Bone marrow (tissue), 2 donors: ENCODE data around the gene NEDD9.

Source experiments
- DNase-seq, 2 donors: peaks; one replicate each; lab custom pipeline; 2025; lab: John Stamatoyannopoulos, UW

The NEDD9 gene, protein sequence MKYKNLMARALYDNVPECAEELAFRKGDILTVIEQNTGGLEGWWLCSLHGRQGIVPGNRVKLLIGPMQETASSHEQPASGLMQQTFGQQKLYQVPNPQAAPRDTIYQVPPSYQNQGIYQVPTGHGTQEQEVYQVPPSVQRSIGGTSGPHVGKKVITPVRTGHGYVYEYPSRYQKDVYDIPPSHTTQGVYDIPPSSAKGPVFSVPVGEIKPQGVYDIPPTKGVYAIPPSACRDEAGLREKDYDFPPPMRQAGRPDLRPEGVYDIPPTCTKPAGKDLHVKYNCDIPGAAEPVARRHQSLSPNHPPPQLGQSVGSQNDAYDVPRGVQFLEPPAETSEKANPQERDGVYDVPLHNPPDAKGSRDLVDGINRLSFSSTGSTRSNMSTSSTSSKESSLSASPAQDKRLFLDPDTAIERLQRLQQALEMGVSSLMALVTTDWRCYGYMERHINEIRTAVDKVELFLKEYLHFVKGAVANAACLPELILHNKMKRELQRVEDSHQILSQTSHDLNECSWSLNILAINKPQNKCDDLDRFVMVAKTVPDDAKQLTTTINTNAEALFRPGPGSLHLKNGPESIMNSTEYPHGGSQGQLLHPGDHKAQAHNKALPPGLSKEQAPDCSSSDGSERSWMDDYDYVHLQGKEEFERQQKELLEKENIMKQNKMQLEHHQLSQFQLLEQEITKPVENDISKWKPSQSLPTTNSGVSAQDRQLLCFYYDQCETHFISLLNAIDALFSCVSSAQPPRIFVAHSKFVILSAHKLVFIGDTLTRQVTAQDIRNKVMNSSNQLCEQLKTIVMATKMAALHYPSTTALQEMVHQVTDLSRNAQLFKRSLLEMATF

GRCh38 chr6:11232193-11232769, at the start of gene NEDD9:
NEDD9 (minus strand) TSS chr6:11232668; CDS start chr6:11232515, 153 bp downstream.
- DNase-seq = peak; percentile 70 to 96

DNA sequence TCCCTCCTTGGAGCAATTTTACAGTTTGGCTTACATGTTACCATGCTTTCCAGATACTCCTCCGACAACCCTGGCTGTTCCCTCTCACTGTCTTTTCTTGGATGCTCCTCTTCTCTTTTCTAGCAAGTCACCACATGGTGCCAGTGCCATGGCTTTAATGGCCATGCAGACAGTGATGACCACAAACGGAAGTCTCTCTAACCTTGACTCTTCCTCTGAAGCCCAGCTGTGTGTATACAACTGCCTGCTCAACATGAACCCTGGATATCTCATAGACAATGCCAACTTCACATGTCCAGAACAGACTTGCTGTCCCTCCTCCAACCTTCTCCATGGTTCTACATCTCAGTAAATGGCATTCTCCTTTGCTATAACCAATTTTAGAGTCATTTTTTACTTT, 49.8 kb upstream of the NEDD9 start:
- DNase-seq = no peak

- no peak for DNase-seq
Observed at GRCh38 chr6:11280394-11280793, 47.9 kb upstream of the NEDD9 start.

DNA sequence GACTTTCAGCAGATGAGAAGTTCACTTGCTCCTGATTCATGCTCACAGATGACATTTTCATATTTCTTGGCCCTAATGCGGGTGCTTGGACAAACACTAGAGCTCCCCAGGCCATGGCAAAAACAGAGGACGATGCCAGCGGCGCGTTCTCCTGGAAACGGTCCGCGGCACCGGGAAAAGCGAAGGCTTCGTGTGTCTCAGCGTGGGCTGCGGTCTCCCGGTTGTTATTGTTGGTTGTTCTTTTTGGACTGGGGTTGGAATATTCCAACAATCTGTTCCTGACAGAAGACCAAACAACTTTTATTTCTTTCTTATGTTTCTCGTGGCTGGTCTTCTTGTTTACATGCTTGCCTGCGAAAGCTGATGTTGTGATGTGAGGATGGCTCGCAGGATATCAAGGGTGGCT, 46.8 kb upstream of the NEDD9 start:
- no peak for DNase-seq

DNA sequence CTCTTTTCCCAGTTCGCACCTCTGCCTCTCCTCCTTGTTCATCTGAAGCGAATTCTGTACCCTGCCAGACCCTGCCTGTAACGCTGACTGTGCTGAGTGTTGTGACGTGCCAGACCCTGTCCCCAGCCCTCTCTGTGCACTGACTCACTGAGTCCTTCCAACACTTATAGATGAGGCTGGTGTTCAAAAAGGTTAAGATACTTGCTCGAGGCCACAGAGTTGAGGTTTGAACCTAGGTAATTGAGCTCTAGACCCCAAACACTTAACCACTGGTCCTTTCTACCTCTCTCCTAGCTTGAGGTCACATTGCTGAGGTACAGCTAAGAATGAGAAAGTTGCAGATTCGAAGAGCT, 45.7 kb upstream of the NEDD9 start:
- no peak for DNase-seq

DNA sequence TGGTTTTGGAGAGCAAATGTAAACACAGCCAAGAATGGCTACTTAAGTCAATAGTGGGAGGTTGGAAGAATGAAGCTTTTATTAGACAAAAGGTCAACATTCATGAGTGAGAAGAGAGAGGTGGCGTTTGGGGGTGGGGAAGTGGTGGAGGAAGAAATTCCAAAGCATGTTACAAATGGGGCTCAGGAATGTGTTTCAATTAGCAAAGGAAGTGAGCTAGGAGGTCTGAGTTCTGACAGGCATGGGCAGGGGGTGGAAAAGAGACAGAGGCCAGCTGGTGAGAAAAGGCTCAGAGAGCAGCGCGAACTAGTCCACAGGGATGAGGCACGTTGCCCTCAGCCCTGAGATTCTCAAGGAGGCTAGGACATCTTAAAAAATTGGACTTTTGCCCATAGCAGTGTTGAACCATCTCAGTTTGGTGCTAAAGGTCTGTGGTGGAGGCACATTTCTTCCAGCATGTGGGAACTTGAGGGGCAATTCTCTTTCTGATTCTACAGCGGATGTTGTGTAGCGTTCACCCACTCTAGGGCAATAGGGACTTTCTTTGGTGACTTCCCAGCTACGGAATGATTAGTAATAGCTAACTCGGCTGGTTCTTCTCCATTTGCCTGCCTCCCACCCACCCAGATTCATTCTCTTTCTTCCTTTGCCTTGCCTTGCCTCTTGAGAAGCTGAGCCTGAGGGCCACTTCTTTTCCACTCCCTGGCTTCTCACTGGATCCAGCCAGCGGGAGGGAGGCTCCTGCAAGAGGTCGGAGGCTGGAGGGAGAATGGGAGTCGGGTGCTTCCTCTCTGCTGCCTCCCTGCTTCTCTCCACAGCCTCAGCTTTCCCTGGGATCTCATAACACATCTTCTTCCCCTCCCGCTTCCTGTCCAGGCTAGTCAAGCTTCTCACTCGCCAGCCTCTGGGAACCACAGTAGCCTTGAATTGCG, 45.1 kb upstream of the NEDD9 start:
- DNase-seq = no peak

- DNase-seq = no peak
Observed at GRCh38 chr6:11276911-11277274, 44.4 kb upstream of the NEDD9 start.

GRCh38 chr6:11276228-11276627, 43.8 kb upstream of the NEDD9 start:
- no peak for DNase-seq

- DNase-seq = peak in 1 of 2 donors; percentile 75
Observed at GRCh38 chr6:11275598-11275997, 43.1 kb upstream of the NEDD9 start.

DNA sequence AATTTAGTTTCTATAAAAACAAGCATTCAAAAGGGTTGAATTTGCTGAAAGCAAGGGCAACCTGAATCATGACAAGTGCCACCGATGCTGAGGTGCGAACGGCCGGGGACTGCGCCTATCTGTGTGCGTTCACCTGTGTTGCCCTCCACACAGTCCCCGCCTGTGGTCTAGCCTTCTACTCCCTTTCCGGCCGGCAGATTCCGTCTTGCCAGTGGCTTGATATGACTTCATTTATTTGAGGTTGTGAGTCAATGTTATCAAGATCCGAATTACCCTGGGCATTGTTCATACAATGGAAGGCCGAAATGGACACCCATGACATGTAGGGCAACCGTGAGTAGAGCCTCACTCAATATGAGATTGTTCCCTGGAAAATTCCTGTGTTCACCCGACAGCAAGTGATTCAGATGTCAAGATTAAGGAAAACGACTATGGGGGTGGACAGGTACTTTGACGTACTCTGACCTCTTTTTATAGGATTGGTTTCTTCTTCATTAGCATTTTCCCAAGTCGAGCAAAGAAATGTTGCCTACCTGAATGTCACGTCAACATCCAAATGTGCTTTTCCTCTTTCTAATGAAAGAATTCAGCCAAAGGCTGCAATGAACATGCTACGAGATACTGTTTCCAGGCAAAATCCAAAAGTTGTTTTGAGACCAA, 41.1 kb upstream of the NEDD9 start:
- DNase-seq = no peak

DNA sequence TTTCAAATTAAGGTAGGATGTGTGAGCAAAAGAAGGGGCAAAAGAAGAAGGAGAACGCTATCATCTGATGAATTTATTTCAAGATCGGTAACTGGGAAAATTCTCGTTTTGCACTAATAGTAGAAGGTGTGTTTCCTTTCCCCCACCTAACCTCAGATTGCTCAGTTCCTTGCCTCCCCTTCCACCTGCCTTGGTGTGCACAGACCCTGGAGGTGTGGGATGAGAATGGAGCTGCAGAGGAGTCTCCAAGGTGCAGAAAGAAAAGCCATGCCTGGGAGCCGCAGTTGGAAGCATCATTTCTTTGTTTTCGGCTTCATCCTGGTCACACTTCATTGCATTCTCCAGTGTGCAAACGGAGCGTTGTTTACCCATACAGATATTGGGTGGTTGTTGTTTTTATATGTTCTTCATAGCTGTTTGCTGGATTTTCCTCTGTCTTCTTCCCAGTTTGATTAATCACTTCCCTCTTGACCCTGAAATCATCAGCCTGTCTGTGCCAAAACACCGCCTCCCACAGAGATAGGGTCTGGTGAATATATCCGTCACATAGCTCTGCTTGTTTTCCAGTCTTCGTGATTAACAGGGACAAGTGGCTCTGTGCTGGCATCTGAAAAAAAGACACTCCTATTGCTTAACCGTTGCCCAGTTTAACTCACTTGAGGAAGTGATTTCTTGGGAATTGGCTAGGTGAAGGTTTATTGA, 40.2 kb upstream of the NEDD9 start:
- DNase-seq = no peak

DNA sequence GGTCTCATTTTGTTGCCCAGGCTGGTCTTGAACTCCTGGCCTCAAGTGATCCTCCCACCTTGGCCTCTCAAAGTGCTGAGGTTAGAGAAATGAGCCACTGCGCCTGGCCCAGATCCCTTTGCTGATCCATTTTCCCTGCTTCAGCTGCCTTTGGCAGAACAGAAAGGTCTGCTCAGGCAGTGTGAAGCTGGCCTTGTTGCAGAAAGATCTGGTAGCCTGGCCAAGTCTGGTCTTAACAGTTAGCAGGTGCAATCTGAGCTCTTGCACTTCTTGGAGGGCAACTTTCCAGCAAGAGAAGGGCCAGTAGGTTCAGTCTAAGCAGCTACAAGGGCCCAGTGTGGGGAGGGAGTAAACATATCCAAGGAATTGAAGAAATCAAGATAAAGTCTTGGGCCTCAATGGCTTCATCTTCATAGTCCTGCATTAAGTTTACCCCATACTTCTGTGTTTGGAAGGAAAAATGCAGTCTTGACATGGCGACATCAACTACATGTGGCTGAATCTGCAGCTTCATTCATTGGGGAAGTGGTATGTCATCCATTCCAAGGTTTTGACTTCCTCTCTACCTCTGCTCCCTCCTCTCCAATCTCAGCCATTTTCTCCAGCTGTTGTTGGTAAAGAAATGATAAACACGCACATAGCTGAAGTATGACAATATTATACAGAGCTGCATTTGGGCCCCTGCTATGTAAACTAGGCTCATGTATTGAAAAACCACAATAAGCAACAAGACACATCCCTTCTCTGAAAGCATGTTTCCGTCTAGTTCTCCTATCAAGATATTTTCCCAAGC, 39.0 kb upstream of the NEDD9 start:
- no peak for DNase-seq

- no peak for DNase-seq
Observed at GRCh38 chr6:11270030-11271027, 37.9 kb upstream of the NEDD9 start.

- no peak for DNase-seq
Observed at GRCh38 chr6:11268978-11269377, 36.5 kb upstream of the NEDD9 start.

- DNase-seq = no peak
Observed at GRCh38 chr6:11266926-11267325, 34.5 kb upstream of the NEDD9 start.

GRCh38 chr6:11265932-11266331, 33.5 kb upstream of the NEDD9 start:
- DNase-seq = no peak

GRCh38 chr6:11264100-11264499, 31.6 kb upstream of the NEDD9 start:
- DNase-seq = no peak

GRCh38 chr6:11263291-11263775, 30.9 kb upstream of the NEDD9 start:
- DNase-seq = no peak
